ENCODE measurements around the gene KIAA1328.

DNA sequence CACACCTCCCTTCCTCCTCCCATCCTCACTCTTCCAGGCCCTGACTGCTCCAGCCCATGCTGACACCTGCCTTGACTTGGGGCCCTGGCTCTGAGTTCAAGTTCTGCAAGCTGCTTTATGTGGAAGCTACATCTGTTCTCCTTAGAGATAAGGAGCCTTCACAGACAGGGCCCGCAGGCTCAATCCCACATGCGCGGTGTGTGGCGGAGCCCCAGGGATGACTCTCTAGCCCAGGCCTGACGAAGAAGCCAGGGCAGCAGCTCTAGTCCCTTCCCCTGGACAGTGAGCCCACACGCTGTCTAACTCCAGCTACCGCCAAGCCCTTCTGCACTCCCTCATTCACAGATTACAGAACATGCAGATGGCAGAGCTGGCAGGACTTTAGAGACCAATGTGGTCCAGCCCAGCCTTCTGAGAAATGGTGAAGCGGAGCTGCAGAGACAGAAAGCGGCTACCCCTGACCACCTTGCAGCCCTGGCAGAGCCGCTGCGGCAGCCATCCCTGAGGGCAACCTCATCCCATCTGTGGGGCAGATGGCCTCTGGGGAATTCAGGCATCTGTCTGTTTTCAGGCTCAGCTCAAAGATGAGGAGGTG, 432.4 kb downstream of the KIAA1328 start:
- TF ChIP-seq POLR2AphosphoS5 (IDR thresholded peaks at IDR 0.05) (no peak), POLR2A (IDR thresholded peaks at IDR 0.05; ENCODE audit: low read depth) (no peak)
- TF ChIP-seq, protein P1, sequence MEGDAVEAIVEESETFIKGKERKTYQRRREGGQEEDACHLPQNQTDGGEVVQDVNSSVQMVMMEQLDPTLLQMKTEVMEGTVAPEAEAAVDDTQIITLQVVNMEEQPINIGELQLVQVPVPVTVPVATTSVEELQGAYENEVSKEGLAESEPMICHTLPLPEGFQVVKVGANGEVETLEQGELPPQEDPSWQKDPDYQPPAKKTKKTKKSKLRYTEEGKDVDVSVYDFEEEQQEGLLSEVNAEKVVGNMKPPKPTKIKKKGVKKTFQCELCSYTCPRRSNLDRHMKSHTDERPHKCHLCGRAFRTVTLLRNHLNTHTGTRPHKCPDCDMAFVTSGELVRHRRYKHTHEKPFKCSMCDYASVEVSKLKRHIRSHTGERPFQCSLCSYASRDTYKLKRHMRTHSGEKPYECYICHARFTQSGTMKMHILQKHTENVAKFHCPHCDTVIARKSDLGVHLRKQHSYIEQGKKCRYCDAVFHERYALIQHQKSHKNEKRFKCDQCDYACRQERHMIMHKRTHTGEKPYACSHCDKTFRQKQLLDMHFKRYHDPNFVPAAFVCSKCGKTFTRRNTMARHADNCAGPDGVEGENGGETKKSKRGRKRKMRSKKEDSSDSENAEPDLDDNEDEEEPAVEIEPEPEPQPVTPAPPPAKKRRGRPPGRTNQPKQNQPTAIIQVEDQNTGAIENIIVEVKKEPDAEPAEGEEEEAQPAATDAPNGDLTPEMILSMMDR (IDR thresholded peaks at IDR 0.05) = no peak
